Naive thymus-derived CD4-positive, alpha-beta T cell (primary cell): ENCODE results near the gene DOCK2. TPM values are rescaled to one million over a fixed set of nuclear protein-coding genes. Genes with fewer than 3 reads are reported as not detected.

Source experiments
- ATAC-seq: fragments of 150-1000 bp; cut with Tn5 transposase; 2 replicates; pipeline ENCODE4 v1.10.0; 2021; ENCODE audit warnings: mild to moderate bottlenecking, moderate library complexity
- CTCF ChIA-PET: fragments of 350-600 bp; sonication (Branson Sonifier 250); formaldehyde crosslinking; loops from one replicate; lab custom pipeline; 2021; ENCODE audit warnings: antibody characterized with exemption; lab: Charles Lee
- POLR2A ChIA-PET: fragments of 350-600 bp; sonication (Branson Sonifier 250); formaldehyde crosslinking; loops from one replicate; lab custom pipeline; 2021; ENCODE audit warnings: antibody characterized with exemption, inconsistent platforms; lab: Charles Lee
- DNase-seq, 9 donors: peaks; one replicate each; pipeline versions ENCODE4 v3.0.0 to v3.0.0-alpha.2; 2020 to 2022; ENCODE audit warnings: mixed read lengths in 1 of 9
- H3K27ac ChIP-seq: one replicate; pipeline ENCODE4 v1.7.0; 2013; ENCODE audit warnings: mild to moderate bottlenecking, low read depth, low read length, moderate library complexity
- H3K27me3 ChIP-seq, 2 donors: one replicate each; pipeline ENCODE4 v1.7.0; 2013; ENCODE audit warnings: low read length in 2 of 2, mild to moderate bottlenecking in 2 of 2, moderate library complexity in 2 of 2; ENCODE audit not compliant: control insufficient read depth in 2 of 2, insufficient read depth in 2 of 2
- H3K36me3 ChIP-seq, 3 experiments: 1 replicate in 2 of 3; 2 replicates in 1 of 3; pipeline ENCODE4 v1.7.0; 2013; ENCODE audit warnings: low read length in 3 of 3, mild to moderate bottlenecking in 3 of 3, moderate library complexity in 1 of 3; ENCODE audit not compliant: insufficient read depth in 3 of 3, control insufficient read depth in 2 of 3
- H3K4me1 ChIP-seq, 2 donors: one replicate each; pipeline ENCODE4 v1.7.0; 2013; ENCODE audit warnings: low read length in 2 of 2, mild to moderate bottlenecking in 2 of 2, moderate library complexity in 1 of 2; ENCODE audit not compliant: control insufficient read depth in 2 of 2, insufficient read depth in 2 of 2
- H3K4me3 ChIP-seq: 2 replicates; pipeline ENCODE4 v1.7.0; 2013; ENCODE audit warnings: mild to moderate bottlenecking, low read length
- H3K9me3 ChIP-seq, 3 experiments: 1 replicate in 2 of 3; 2 replicates in 1 of 3; pipeline ENCODE4 v1.7.0; 2013; ENCODE audit warnings: low read length in 3 of 3; ENCODE audit not compliant: control insufficient read depth in 2 of 3
- H3K27ac Mint-ChIP-seq, 9 donors: one replicate each; pipeline ENCODE4 v1.8.0; 2020 to 2022; ENCODE audit warnings: mixed read lengths in 9 of 9, mild to moderate bottlenecking in 8 of 9, moderate library complexity in 5 of 9, inconsistent platforms in 2 of 9
- H3K27me3 Mint-ChIP-seq, 5 donors: one replicate each; pipeline ENCODE4 v1.8.0; 2021 to 2022; ENCODE audit warnings: mixed read lengths in 5 of 5, mild to moderate bottlenecking in 1 of 5
- H3K36me3 Mint-ChIP-seq, 5 donors: one replicate each; pipeline ENCODE4 v1.8.0; 2020 to 2022; ENCODE audit warnings: mixed read lengths in 5 of 5, mild to moderate bottlenecking in 3 of 5, inconsistent platforms in 1 of 5
- H3K4me1 Mint-ChIP-seq, 7 donors: one replicate each; pipeline ENCODE4 v1.8.0; 2020 to 2022; ENCODE audit warnings: mixed read lengths in 7 of 7, mild to moderate bottlenecking in 3 of 7, inconsistent platforms in 1 of 7
- H3K4me3 Mint-ChIP-seq, 10 donors: one replicate each; pipeline ENCODE4 v1.8.0; 2020 to 2022; ENCODE audit warnings: mild to moderate bottlenecking in 10 of 10, mixed read lengths in 10 of 10, moderate library complexity in 6 of 10, inconsistent platforms in 2 of 10
- H3K9me3 Mint-ChIP-seq, 11 donors: one replicate each; pipeline ENCODE4 v1.8.0; 2020 to 2022; ENCODE audit warnings: mixed read lengths in 11 of 11, mild to moderate bottlenecking in 4 of 11, inconsistent platforms in 1 of 11, moderate library complexity in 1 of 11
- intact Hi-C, 2 donors: fragments of 100-400 bp; cut with micrococcal nuclease; formaldehyde crosslinking; loops; one replicate each; pipeline ENCODE4 v1.15.1; 2023
- polyA plus RNA-seq, 2 donors: library from polyadenylated mRNA; unstranded; fragments of 300-500 nt; fragmentation: Illumina TruSeq; gene quantifications; one replicate each; pipeline ENCODE4 v1.2.3, GENCODE V29; 2021
- total RNA-seq, 6 experiments: library from RNA in 5 of 6; stranded (reverse) in 5 of 6; gene quantifications; 1 replicate in 5 of 6; 2 replicates in 1 of 6; pipeline ENCODE4 v1.2.3 and lab custom pipeline; 2021 to 2026

DOCK2 gene
- total and polyA plus RNA-seq, 7 experiments from 2014 or later = 63.7 to 345 (median 202) TPM

DNA sequence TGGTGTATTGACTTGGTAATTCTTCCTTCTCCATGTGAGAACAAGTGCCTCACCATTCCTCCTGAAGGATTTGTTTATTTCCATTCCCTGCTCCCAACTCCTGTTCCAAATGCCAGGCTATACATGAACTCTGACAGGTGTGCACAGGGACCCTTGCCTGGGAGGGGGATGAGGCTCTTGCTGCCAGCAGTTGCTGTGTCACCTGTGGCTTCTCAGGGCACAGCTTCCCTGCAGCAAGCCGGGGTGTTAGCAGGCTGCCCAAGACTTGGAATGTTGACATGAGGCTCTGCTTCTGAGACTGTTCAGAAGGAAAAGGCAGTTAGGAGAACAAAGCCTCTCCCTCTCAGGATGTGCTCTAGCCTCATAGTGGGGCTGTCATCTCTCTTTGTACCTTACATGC is 131.3 kb downstream of the DOCK2 start:
- ATAC-seq = no peak
- H3K4me3 Mint-ChIP-seq = no peak overlapping the region
- no peak for DNase-seq
- ChIA-PET POLR2A (no interaction called here), CTCF (no interaction called here)
- peaks cover 0 to 18% (median 5%) of the 10 kb centered on the region in 7 donors for H3K4me1 Mint-ChIP-seq
- H3K9me3 ChIP-seq = no peaks in the 10 kb centered on the region
- H3K9me3 Mint-ChIP-seq = peaks cover 0 to 2% (median 0%) of the 10 kb centered on the region in 11 donors
- H3K27me3 Mint-ChIP-seq = no peaks in the 10 kb centered on the region
- H3K36me3 ChIP-seq = peaks cover 0 to 56% (median 0%) of the 10 kb centered on the region in 3 experiments
- H3K27ac Mint-ChIP-seq = peak overlapping the region in 1 of 9 donors; percentile 55
- no peaks in the 10 kb centered on the region for H3K4me1 ChIP-seq
- no peak overlapping the region for H3K4me3 ChIP-seq
- no peaks in the 10 kb centered on the region for H3K27me3 ChIP-seq
- H3K27ac ChIP-seq = no peak overlapping the region
- H3K36me3 Mint-ChIP-seq = peaks cover 24 to 78% (median 37%) of the 10 kb centered on the region in 5 donors
- intact Hi-C loops = no loop called here

DNA sequence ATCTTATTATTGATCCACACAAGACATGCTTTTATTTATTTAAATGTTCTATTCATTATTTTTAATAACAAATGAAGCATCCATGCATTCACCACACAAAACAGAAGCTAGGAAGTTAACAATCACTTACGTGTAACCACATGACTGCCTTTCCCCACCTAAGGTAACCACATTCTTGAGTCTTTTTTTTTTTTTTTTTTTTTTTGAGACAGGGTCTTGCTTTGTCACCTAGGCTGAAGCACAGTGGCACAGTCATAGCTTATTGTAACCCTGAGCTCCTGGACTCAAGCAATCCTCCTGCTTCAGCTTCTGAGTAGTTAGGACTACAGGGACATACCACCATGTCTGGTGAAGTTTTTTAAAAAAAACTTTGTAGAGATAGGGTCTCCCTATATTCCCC is 133.0 kb downstream of the DOCK2 start:
- no peaks in the 10 kb centered on the region for H3K4me1 ChIP-seq
- ATAC-seq (no peak), DNase-seq (no peak)
- ChIA-PET POLR2A (no interaction called here), CTCF (no interaction called here)
- H3K27ac ChIP-seq = no peak overlapping the region
- H3K27me3 ChIP-seq = no peaks in the 10 kb centered on the region
- Mint-ChIP-seq H3K27me3 (no peaks in the 10 kb centered on the region), H3K9me3 (peaks cover 0 to 2% (median 0%) of the 10 kb centered on the region in 11 donors), H3K27ac (peak overlapping the region in 1 of 9 donors; percentile 26), H3K36me3 (peaks cover 25 to 76% (median 37%) of the 10 kb centered on the region in 5 donors), H3K4me3 (no peak overlapping the region), H3K4me1 (peaks cover 0 to 18% (median 5%) of the 10 kb centered on the region in 7 donors)
- H3K36me3 ChIP-seq = peaks cover 0 to 39% (median 0%) of the 10 kb centered on the region in 3 experiments
- H3K9me3 ChIP-seq = no peaks in the 10 kb centered on the region
- intact Hi-C loops = no loop called here
- H3K4me3 ChIP-seq = no peak overlapping the region

DNA sequence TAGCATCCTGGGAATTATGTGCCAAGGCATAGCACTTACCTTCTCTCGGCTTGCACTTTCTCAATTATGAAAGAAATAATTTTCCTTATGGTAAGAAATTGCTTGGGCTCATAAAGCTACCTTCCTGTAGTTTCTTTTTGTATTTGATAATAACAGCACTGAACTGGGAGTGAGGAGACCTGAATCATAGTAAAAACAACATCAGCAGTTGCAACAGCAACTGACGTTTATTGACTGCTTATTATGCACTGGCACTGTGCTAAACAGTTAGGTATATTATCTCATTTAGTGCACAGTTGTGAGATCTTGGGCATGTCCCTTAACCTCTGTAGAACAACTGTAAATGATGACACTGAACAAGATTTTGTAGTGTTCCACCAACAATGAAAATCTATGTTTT is 135.2 kb downstream of the DOCK2 start:
- Mint-ChIP-seq H3K27me3 (no peaks in the 10 kb centered on the region), H3K36me3 (peaks cover 14 to 76% (median 36%) of the 10 kb centered on the region in 5 donors), H3K4me3 (no peak overlapping the region), H3K9me3 (no peaks in the 10 kb centered on the region), H3K27ac (no peak overlapping the region), H3K4me1 (peaks cover 0 to 10% (median 4%) of the 10 kb centered on the region in 7 donors)
- no peaks in the 10 kb centered on the region for H3K9me3 ChIP-seq
- ATAC-seq (no peak), DNase-seq (no peak)
- H3K27ac ChIP-seq = no peak overlapping the region
- ChIA-PET POLR2A (no interaction called here), CTCF (no interaction called here)
- H3K27me3 ChIP-seq = no peaks in the 10 kb centered on the region
- H3K4me1 ChIP-seq = no peaks in the 10 kb centered on the region
- no peak overlapping the region for H3K4me3 ChIP-seq
- intact Hi-C loops = no loop called here
- H3K36me3 ChIP-seq = peaks cover 0 to 32% (median 0%) of the 10 kb centered on the region in 3 experiments

DNA sequence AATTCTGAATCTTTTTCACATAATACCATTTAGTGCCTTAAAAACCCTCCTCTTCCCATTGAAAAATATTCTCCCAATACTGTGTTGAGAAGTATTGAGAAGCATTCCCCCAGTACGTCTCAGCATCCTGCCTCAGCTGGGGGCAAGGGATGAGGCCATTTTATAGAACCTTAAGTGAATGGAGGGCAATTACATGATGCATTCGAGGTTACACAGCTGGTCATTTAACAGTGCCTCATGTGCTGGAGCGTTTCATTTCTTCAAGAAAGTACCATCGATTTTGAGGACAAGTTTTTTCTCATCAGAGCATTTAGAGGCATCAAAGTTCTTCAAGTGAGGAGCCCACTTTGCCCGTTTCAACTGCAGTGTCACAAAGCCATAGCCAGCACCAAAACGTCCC is 135.6 kb downstream of the DOCK2 start:
- intact Hi-C loops = no loop called here
- ChIA-PET CTCF (no interaction called here), POLR2A (no interaction called here)
- H3K4me3 ChIP-seq = no peak overlapping the region
- DNase-seq (no peak), ATAC-seq (no peak)
- H3K36me3 ChIP-seq = peaks cover 0 to 32% (median 0%) of the 10 kb centered on the region in 3 experiments
- H3K9me3 ChIP-seq = no peaks in the 10 kb centered on the region
- no peaks in the 10 kb centered on the region for H3K4me1 ChIP-seq
- H3K27me3 Mint-ChIP-seq = no peaks in the 10 kb centered on the region
- H3K36me3 Mint-ChIP-seq = peaks cover 13 to 75% (median 36%) of the 10 kb centered on the region in 5 donors
- H3K4me3 Mint-ChIP-seq = no peak overlapping the region
- no peak overlapping the region for H3K27ac Mint-ChIP-seq
- no peaks in the 10 kb centered on the region for H3K9me3 Mint-ChIP-seq
- no peak overlapping the region for H3K27ac ChIP-seq
- peaks cover 0 to 9% (median 4%) of the 10 kb centered on the region in 7 donors for H3K4me1 Mint-ChIP-seq
- H3K27me3 ChIP-seq = no peaks in the 10 kb centered on the region

- ChIA-PET CTCF (no interaction called here), POLR2A (no interaction called here)
- Mint-ChIP-seq H3K27me3 (no peaks in the 10 kb centered on the region), H3K4me3 (no peak overlapping the region), H3K9me3 (no peaks in the 10 kb centered on the region), H3K27ac (no peak overlapping the region), H3K36me3 (peaks cover 15 to 80% (median 38%) of the 10 kb centered on the region in 5 donors), H3K4me1 (peaks cover 0 to 28% (median 6%) of the 10 kb centered on the region in 7 donors)
- H3K27me3 ChIP-seq = no peaks in the 10 kb centered on the region
- peaks cover 0 to 44% (median 5%) of the 10 kb centered on the region in 3 experiments for H3K36me3 ChIP-seq
- no peaks in the 10 kb centered on the region for H3K4me1 ChIP-seq
- no peak for ATAC-seq
- intact Hi-C loops = no loop called here
- DNase-seq = no peak
- no peak overlapping the region for H3K27ac ChIP-seq
- H3K4me3 ChIP-seq = no peak overlapping the region
- H3K9me3 ChIP-seq = no peaks in the 10 kb centered on the region
Observed at GRCh38 chr5:169777159-169777558, 140.1 kb downstream of the DOCK2 start.

DNA sequence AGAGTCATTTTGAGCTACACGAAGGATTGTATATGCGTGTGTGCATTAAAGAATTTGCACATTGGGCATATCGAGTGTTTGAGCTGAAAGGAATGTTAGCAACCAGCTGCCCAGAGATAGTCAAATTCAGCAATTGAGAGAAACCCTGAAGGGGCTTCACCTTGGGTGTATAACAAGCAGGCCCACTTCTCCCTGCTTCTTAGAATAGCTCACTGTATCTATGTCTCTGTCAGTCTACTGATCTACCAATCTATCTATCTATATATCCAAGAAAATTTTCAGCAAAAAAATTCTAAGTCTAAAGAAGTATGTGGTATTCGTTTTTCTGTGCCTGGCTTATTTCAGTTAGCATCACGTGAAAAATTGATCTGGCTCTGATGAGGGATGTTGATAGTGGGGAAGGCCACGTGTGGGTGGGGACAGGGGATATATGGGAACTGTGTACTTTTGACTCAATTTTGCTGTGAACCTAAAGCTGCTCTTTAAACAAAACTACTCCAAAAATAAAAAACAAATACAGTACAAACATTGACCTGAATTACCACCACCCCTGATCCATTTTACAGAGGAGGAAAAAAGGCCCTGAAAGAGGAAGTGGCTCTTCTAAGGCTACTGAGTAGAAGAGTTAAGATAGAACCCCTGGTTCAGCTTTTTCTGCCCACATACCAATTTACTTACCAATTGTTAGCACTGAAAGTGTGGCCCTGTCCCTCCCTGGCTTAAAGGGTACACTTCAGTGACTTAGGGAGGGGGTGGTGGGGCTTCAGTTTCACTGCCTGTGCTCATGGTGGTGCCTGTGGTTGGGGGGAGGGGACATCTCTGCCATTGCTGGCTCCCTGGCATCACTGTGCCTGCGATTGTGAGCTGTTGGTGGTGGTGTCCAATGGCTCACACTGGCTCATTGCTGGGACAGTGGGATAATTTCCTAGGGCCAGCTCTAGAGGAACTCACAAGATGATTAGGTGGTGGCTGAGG is 141.8 kb downstream of the DOCK2 start:
- Mint-ChIP-seq H3K27me3 (no peaks in the 10 kb centered on the region), H3K4me1 (peaks cover 0 to 32% (median 6%) of the 10 kb centered on the region in 7 donors), H3K4me3 (peak overlapping the region in 1 of 10 donors; percentile 0), H3K27ac (peak overlapping the region in 2 of 9 donors; percentile 1 to 30), H3K36me3 (peaks cover 14 to 69% (median 28%) of the 10 kb centered on the region in 5 donors), H3K9me3 (no peaks in the 10 kb centered on the region)
- no peaks in the 10 kb centered on the region for H3K9me3 ChIP-seq
- H3K36me3 ChIP-seq = peaks cover 0 to 36% (median 5%) of the 10 kb centered on the region in 3 experiments
- ATAC-seq (no peak), DNase-seq (no peak)
- POLR2A ChIA-PET = no interaction called here
- H3K4me3 ChIP-seq = no peak overlapping the region
- CTCF ChIA-PET = no interaction called here
- H3K27me3 ChIP-seq = no peaks in the 10 kb centered on the region
- no peaks in the 10 kb centered on the region for H3K4me1 ChIP-seq
- no peak overlapping the region for H3K27ac ChIP-seq
- intact Hi-C loops = no loop called here
